GM23338 (cell line): Measurements from ENCODE around the gene APBA1. TPM values are rescaled to one million over a fixed set of nuclear protein-coding genes. Genes with fewer than 3 reads are reported as not detected.

Experiments used
- ATAC-seq: fragments of 200-7000 bp; cut with Tn5 transposase; 3 replicates; pipeline ENCODE4 v1.9.1; 2020
- DNase-seq: peaks from one replicate; pipeline ENCODE4 v3.0.0-alpha.2; 2015; ENCODE audit warnings: low spot score
- H2AFZ ChIP-seq: fragments of 200-600 bp; sonication (generic); 2 replicates; pipeline ENCODE4 v1.8.0; 2016; ENCODE audit warnings: antibody characterized with exemption, mild to moderate bottlenecking, moderate library complexity
- H3F3A ChIP-seq: fragments of 200-600 bp; sonication (generic); replicated peaks from 2 replicates; pipeline ENCODE4 v1.8.0; 2017; ENCODE audit warnings: antibody characterized with exemption, mixed run types, low read depth
- H3K27ac ChIP-seq: fragments of 200-600 bp; sonication (generic); 2 replicates; pipeline ENCODE4 v1.6.1; 2016; ENCODE audit warnings: low read depth
- H3K27me3 ChIP-seq: fragments of 200-600 bp; sonication (generic); 2 replicates; pipeline ENCODE4 v1.8.0; 2016; ENCODE audit warnings: mild to moderate bottlenecking, mixed run types, moderate library complexity; ENCODE audit not compliant: insufficient read depth
- H3K36me3 ChIP-seq: fragments of 200-600 bp; sonication (generic); 2 replicates; pipeline ENCODE4 v1.8.0; 2016; ENCODE audit warnings: mild to moderate bottlenecking; ENCODE audit not compliant: insufficient read depth
- H3K4me1 ChIP-seq: fragments of 200-600 bp; sonication (generic); 2 replicates; pipeline ENCODE4 v1.8.0; 2016; ENCODE audit warnings: mild to moderate bottlenecking, moderate library complexity; ENCODE audit not compliant: insufficient read depth
- H3K4me2 ChIP-seq: fragments of 200-600 bp; sonication (generic); 2 replicates; pipeline ENCODE4 v1.7.1; 2017; ENCODE audit warnings: mixed run types
- H3K4me3 ChIP-seq: fragments of 200-600 bp; sonication (generic); 2 replicates; pipeline ENCODE4 v1.6.1; 2016; ENCODE audit warnings: mixed run types
- H3K79me2 ChIP-seq: fragments of 200-600 bp; sonication (generic); replicated peaks from 2 replicates; pipeline ENCODE4 v1.8.0; 2017; ENCODE audit warnings: mild to moderate bottlenecking; ENCODE audit not compliant: insufficient read depth
- H3K9me2 ChIP-seq: fragments of 200-600 bp; sonication (generic); 2 replicates; pipeline ENCODE4 v1.8.0; 2017; ENCODE audit not compliant: insufficient read depth
- H4K20me1 ChIP-seq: fragments of 200-600 bp; sonication (generic); replicated peaks from 2 replicates; pipeline ENCODE4 v1.8.0; 2017; ENCODE audit warnings: mild to moderate bottlenecking; ENCODE audit not compliant: insufficient read depth
- H3K27ac Mint-ChIP-seq: 2 replicates; pipeline ENCODE4 v1.8.0; 2020; ENCODE audit warnings: inconsistent platforms, mild to moderate bottlenecking, moderate library complexity, mixed read lengths
- H3K27me3 Mint-ChIP-seq: 3 replicates; pipeline ENCODE4 v1.8.0; 2022; ENCODE audit warnings: low read depth, mild to moderate bottlenecking, moderate library complexity, mixed read lengths, inconsistent platforms; ENCODE audit not compliant: insufficient read depth, poor library complexity
- H3K36me3 Mint-ChIP-seq: 3 replicates; pipeline ENCODE4 v1.8.0; 2021; ENCODE audit warnings: low read depth, mild to moderate bottlenecking, inconsistent platforms, moderate library complexity, mixed read lengths
- H3K4me1 Mint-ChIP-seq: 3 replicates; pipeline ENCODE4 v1.8.0; 2020; ENCODE audit warnings: mild to moderate bottlenecking, inconsistent platforms, mixed read lengths
- H3K4me3 Mint-ChIP-seq: 3 replicates; pipeline ENCODE4 v1.8.0; 2021; ENCODE audit warnings: moderate library complexity, mild to moderate bottlenecking, inconsistent platforms, mixed read lengths
- H3K9me3 Mint-ChIP-seq: 3 replicates; pipeline ENCODE4 v1.8.0; 2020; ENCODE audit warnings: moderate library complexity, mild to moderate bottlenecking, inconsistent platforms, mixed read lengths
- CREB1 ChIP-seq: fragments of 250-450 bp; sonication (Bioruptor Pico); IDR thresholded peaks from 2 replicates; pipeline ENCODE4 v1.5.0; 2020; ENCODE audit warnings: low read depth, mild to moderate bottlenecking, moderate library complexity
- CTCF ChIP-seq, 2 experiments: fragments of 200-600 bp in 1 of 2; sonication (generic) in 1 of 2; conservative IDR thresholded peaks; 2 replicates each; pipeline versions ENCODE4 v1.5.1 to v1.6.1; 2016 to 2017; ENCODE audit warnings: antibody characterized with exemption in 2 of 2, low read depth in 2 of 2, mild to moderate bottlenecking in 2 of 2, moderate library complexity in 1 of 2
- JUNB ChIP-seq: IDR thresholded peaks from one replicate; pipeline ENCODE4 v1.6.1; 2016; ENCODE audit warnings: antibody characterized with exemption; ENCODE audit not compliant: unreplicated experiment
- NANOG ChIP-seq: IDR thresholded peaks from 2 replicates; pipeline ENCODE4 v1.6.1; 2016; ENCODE audit warnings: antibody characterized with exemption, borderline replicate concordance
- ZNF331 ChIP-seq: fragments of 250-450 bp; sonication (Bioruptor Pico); IDR thresholded peaks from 2 replicates; pipeline ENCODE4 v1.5.0; 2020; ENCODE audit warnings: low read depth, mild to moderate bottlenecking, moderate library complexity
- ZNF462 ChIP-seq: fragments of 250-450 bp; sonication (Bioruptor Pico); IDR thresholded peaks from 2 replicates; pipeline ENCODE4 v1.5.0; 2020; ENCODE audit warnings: mild to moderate bottlenecking, moderate library complexity
- polyA plus RNA-seq: library from polyadenylated mRNA; unstranded; fragments of >200 nt; fragmentation: Nextera tagmentation; extraction: Ambion mirVana; gene quantifications from 2 replicates; pipeline ENCODE4 v1.2.1, GENCODE V29; 2016
- total RNA-seq: library from RNA; depleted of rRNA; stranded (reverse); fragments of >200 nt; shearing (Covaris generic); gene quantifications from 2 replicates; pipeline ENCODE4 v1.2.3, GENCODE V29; 2014
- TF ChIP-seq, protein P1 (sequence below): IDR thresholded peaks from one replicate; pipeline ENCODE4 v1.6.1; 2018; ENCODE audit warnings: antibody characterized with exemption; ENCODE audit not compliant: unreplicated experiment
- TF ChIP-seq, protein P2 (sequence below): IDR thresholded peaks from 2 replicates; pipeline ENCODE4 v1.6.1; 2016; ENCODE audit warnings: antibody characterized with exemption

APBA1 gene
- total and polyA plus RNA-seq, 2 experiments from 2014 or later = 0.26 to 1.0 TPM

- TF ChIP-seq ZNF462 = no peak
- no peak for TF ChIP-seq JUNB
- no peak for TF ChIP-seq CREB1 (CRISPR knock-in tag)
Observed at GRCh38 chr9:69678843-69679538, 6.8 kb upstream of the APBA1 start (continued).

GRCh38 chr9:69677931-69678330, 5.8 kb upstream of the APBA1 start:
- ATAC-seq (no peak), DNase-seq (no peak)
- H3K4me1 ChIP-seq = peaks cover 6% of the 10 kb centered on the region
- no peak overlapping the region for H2AFZ ChIP-seq
- H3K9me3 Mint-ChIP-seq = no peaks in the 10 kb centered on the region; the same call in 2 of the 3 replicates
- peaks cover 12% of the 10 kb centered on the region; the same call in 2 of the 3 replicates for H3K4me1 Mint-ChIP-seq
- H3K79me2 ChIP-seq = no peaks in the 10 kb centered on the region
- no peak overlapping the region for H3K4me2 ChIP-seq
- H4K20me1 ChIP-seq = no peaks in the 10 kb centered on the region
- no peak overlapping the region for H3K4me3 ChIP-seq
- peaks cover 8% of the 10 kb centered on the region for H3K27me3 Mint-ChIP-seq
- H3K36me3 Mint-ChIP-seq = no peaks in the 10 kb centered on the region; the same call in 2 of the 3 replicates
- H3F3A ChIP-seq = peaks cover 8% of the 10 kb centered on the region; the same call in 1 of the 2 replicates
- no peaks in the 10 kb centered on the region for H3K9me2 ChIP-seq
- H3K27ac Mint-ChIP-seq = no peak overlapping the region
- no peak overlapping the region for H3K27ac ChIP-seq
- H3K27me3 ChIP-seq = peaks cover 5% of the 10 kb centered on the region
- no peak overlapping the region for H3K4me3 Mint-ChIP-seq
- no peaks in the 10 kb centered on the region for H3K36me3 ChIP-seq
- TF ChIP-seq, protein P1, sequence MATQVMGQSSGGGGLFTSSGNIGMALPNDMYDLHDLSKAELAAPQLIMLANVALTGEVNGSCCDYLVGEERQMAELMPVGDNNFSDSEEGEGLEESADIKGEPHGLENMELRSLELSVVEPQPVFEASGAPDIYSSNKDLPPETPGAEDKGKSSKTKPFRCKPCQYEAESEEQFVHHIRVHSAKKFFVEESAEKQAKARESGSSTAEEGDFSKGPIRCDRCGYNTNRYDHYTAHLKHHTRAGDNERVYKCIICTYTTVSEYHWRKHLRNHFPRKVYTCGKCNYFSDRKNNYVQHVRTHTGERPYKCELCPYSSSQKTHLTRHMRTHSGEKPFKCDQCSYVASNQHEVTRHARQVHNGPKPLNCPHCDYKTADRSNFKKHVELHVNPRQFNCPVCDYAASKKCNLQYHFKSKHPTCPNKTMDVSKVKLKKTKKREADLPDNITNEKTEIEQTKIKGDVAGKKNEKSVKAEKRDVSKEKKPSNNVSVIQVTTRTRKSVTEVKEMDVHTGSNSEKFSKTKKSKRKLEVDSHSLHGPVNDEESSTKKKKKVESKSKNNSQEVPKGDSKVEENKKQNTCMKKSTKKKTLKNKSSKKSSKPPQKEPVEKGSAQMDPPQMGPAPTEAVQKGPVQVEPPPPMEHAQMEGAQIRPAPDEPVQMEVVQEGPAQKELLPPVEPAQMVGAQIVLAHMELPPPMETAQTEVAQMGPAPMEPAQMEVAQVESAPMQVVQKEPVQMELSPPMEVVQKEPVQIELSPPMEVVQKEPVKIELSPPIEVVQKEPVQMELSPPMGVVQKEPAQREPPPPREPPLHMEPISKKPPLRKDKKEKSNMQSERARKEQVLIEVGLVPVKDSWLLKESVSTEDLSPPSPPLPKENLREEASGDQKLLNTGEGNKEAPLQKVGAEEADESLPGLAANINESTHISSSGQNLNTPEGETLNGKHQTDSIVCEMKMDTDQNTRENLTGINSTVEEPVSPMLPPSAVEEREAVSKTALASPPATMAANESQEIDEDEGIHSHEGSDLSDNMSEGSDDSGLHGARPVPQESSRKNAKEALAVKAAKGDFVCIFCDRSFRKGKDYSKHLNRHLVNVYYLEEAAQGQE = no peak
- TF ChIP-seq, protein P2, sequence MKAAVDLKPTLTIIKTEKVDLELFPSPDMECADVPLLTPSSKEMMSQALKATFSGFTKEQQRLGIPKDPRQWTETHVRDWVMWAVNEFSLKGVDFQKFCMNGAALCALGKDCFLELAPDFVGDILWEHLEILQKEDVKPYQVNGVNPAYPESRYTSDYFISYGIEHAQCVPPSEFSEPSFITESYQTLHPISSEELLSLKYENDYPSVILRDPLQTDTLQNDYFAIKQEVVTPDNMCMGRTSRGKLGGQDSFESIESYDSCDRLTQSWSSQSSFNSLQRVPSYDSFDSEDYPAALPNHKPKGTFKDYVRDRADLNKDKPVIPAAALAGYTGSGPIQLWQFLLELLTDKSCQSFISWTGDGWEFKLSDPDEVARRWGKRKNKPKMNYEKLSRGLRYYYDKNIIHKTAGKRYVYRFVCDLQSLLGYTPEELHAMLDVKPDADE = no peak
- no peak for TF ChIP-seq CTCF (conservative IDR thresholded peaks at IDR 0.05; ENCODE audit: low read depth in 2 of 2)
- no peak for TF ChIP-seq JUNB
- TF ChIP-seq ZNF331 = no peak
- TF ChIP-seq NANOG = no peak
